Nephron progenitor cell (in vitro differentiated cells): Measurements from ENCODE around the gene MAGI2.
A peak's percentile ranks its signal among the peaks of the same experiment; 100 is the strongest.
"Not testable (repeated sequence)": the region's sequence is repeated elsewhere in the genome, so short reads cannot be mapped to it uniquely, and the experiment has no call there.

Experiments used
- DNase-seq: peaks from one replicate; pipeline ENCODE4 v3.0.0; 2021
- H3K27ac Mint-ChIP-seq: 2 replicates; pipeline ENCODE4 v1.8.0; 2021; ENCODE audit warnings: mild to moderate bottlenecking, moderate library complexity, mixed read lengths
- H3K27me3 Mint-ChIP-seq: 2 replicates; pipeline ENCODE4 v1.8.0; 2021; ENCODE audit warnings: mild to moderate bottlenecking, low read depth, mixed read lengths; ENCODE audit not compliant: poor library complexity
- H3K36me3 Mint-ChIP-seq: 2 replicates; pipeline ENCODE4 v1.8.0; 2021; ENCODE audit warnings: low read depth, mixed read lengths
- H3K4me1 Mint-ChIP-seq: 2 replicates; pipeline ENCODE4 v1.8.0; 2021; ENCODE audit warnings: mixed read lengths
- H3K4me3 Mint-ChIP-seq: 2 replicates; pipeline ENCODE4 v1.8.0; 2021; ENCODE audit warnings: mild to moderate bottlenecking, moderate library complexity, mixed read lengths
- H3K9me3 Mint-ChIP-seq: 2 replicates; pipeline ENCODE4 v1.8.0; 2021; ENCODE audit warnings: mild to moderate bottlenecking, moderate library complexity, mixed read lengths
- TF ChIP-seq, protein P1 (sequence below): fragments of 200-600 bp; sonication (generic); IDR thresholded peaks from 2 replicates; pipeline ENCODE4 v1.5.0; 2021; ENCODE audit warnings: antibody characterized with exemption

MAGI2 gene

GRCh38 chr7:79452032-79452494, 1.4 kb downstream of the MAGI2 start:
- peak; percentile 79 for DNase-seq
- H3K4me3 Mint-ChIP-seq: peak overlapping the region; percentile 94
- no peaks in the 10 kb centered on the region for H3K36me3 Mint-ChIP-seq
- peaks cover 7% of the 10 kb centered on the region for H3K27me3 Mint-ChIP-seq
- no peak overlapping the region for H3K27ac Mint-ChIP-seq
- no peaks in the 10 kb centered on the region for H3K9me3 Mint-ChIP-seq
- peaks cover 38% of the 10 kb centered on the region for H3K4me1 Mint-ChIP-seq
- TF ChIP-seq, protein P1, sequence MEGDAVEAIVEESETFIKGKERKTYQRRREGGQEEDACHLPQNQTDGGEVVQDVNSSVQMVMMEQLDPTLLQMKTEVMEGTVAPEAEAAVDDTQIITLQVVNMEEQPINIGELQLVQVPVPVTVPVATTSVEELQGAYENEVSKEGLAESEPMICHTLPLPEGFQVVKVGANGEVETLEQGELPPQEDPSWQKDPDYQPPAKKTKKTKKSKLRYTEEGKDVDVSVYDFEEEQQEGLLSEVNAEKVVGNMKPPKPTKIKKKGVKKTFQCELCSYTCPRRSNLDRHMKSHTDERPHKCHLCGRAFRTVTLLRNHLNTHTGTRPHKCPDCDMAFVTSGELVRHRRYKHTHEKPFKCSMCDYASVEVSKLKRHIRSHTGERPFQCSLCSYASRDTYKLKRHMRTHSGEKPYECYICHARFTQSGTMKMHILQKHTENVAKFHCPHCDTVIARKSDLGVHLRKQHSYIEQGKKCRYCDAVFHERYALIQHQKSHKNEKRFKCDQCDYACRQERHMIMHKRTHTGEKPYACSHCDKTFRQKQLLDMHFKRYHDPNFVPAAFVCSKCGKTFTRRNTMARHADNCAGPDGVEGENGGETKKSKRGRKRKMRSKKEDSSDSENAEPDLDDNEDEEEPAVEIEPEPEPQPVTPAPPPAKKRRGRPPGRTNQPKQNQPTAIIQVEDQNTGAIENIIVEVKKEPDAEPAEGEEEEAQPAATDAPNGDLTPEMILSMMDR: no peak

- H3K36me3 Mint-ChIP-seq: no peaks in the 10 kb centered on the region
- no peaks in the 10 kb centered on the region for H3K9me3 Mint-ChIP-seq
- peaks cover 7% of the 10 kb centered on the region for H3K27me3 Mint-ChIP-seq
- DNase-seq: no peak
- TF ChIP-seq, protein P1: no peak
- peak overlapping the region; percentile 94 for H3K4me3 Mint-ChIP-seq
- no peak overlapping the region for H3K27ac Mint-ChIP-seq
- H3K4me1 Mint-ChIP-seq: peaks cover 38% of the 10 kb centered on the region
Observed at GRCh38 chr7:79451580-79451979, 1.9 kb downstream of the MAGI2 start.

GRCh38 chr7:79442766-79443165, 10.7 kb downstream of the MAGI2 start:
- not testable (repeated sequence) for H3K9me3 Mint-ChIP-seq, H3K36me3 Mint-ChIP-seq, H3K4me3 Mint-ChIP-seq, H3K4me1 Mint-ChIP-seq, H3K27me3 Mint-ChIP-seq, DNase-seq
- peak overlapping the region; percentile 62 for H3K27ac Mint-ChIP-seq

DNA sequence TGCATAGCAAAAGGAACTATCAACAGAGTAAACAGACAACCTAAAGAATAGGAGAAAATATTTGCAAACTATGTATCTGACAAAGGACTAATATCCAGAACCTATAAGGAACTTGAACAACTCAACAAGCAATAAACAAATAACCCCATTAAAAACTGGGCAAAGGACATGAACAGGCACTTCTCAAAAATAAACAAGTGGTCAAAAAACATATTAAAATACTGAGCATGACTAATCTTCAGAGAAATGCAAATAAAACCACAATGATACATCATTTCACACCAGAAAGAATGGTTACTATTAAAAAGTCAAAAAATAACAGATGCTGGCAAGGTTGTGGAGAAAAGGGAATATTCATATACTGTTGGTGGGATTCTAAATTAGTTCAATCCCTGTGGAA, 17.1 kb downstream of the MAGI2 start:
- DNase-seq: no peak
- no peak overlapping the region for H3K4me3 Mint-ChIP-seq
- no peaks in the 10 kb centered on the region for H3K27me3 Mint-ChIP-seq
- no peaks in the 10 kb centered on the region for H3K4me1 Mint-ChIP-seq
- no peaks in the 10 kb centered on the region for H3K9me3 Mint-ChIP-seq
- no peak overlapping the region for H3K27ac Mint-ChIP-seq
- TF ChIP-seq, protein P1: no peak
- H3K36me3 Mint-ChIP-seq: no peaks in the 10 kb centered on the region

- Mint-ChIP-seq H3K27ac (no peak overlapping the region), H3K9me3 (no peaks in the 10 kb centered on the region), H3K27me3 (no peaks in the 10 kb centered on the region), H3K36me3 (no peaks in the 10 kb centered on the region), H3K4me1 (no peaks in the 10 kb centered on the region), H3K4me3 (no peak overlapping the region)
- TF ChIP-seq, protein P1: no peak
- DNase-seq: no peak
Observed at GRCh38 chr7:79434867-79435266, 18.6 kb downstream of the MAGI2 start.

DNA sequence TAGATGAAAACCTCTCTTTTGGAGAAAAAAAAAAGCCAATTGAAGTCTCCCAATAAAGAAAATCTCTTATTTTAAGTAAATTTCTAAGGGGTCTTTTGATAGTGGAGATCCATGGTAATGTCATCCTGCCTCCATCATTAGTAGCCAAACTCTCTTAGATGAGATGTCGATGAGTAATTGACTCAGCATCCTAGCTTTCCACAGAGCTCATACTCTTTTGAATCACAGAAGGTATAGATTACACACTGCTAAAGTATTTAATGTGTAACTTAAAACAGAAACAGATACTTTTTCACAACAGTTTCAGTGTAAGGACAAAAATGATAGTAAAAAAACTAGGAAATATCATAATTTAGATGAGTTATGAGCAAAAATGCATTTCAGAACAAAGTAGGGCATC, 19.4 kb downstream of the MAGI2 start:
- no peak overlapping the region for H3K4me3 Mint-ChIP-seq
- no peaks in the 10 kb centered on the region for H3K4me1 Mint-ChIP-seq
- TF ChIP-seq, protein P1: no peak
- H3K36me3 Mint-ChIP-seq: no peaks in the 10 kb centered on the region
- no peaks in the 10 kb centered on the region for H3K9me3 Mint-ChIP-seq
- DNase-seq: no peak
- H3K27me3 Mint-ChIP-seq: no peaks in the 10 kb centered on the region
- H3K27ac Mint-ChIP-seq: no peak overlapping the region
